ENCODE measurements around the gene TDRD7. TPM values are rescaled to one million over a fixed set of nuclear protein-coding genes. Genes with fewer than 3 reads are reported as not detected.

Gene TDRD7
- total and polyA plus RNA-seq, 8 donors: 6.3 to 17.5 (median 7.4) TPM

DNA sequence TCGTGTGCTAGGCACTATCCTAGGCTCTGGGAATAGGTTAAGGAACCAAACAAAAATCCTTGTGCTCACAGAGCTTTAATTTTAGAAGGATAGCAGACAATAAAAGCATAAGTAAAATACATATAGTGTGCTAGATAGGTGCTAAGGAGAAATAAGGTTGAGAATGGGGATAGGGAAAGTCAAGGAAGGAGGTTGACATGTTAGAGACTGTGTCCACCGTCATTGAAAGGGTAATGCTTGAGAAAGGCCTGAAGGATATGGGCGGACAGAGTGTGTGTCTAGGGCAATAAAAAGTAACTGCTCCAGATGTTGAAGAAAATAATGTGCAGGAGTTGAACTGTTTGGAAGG lies 482 bp upstream of the TDRD7 start:
- Histone ChIP-seq H3K27me3 (no peaks in the 10 kb centered on the region), H3K4me1 (peaks cover 0 to 27% of the 10 kb centered on the region in 2 donors), H3K9me3 (no peaks in the 10 kb centered on the region), H3K4me3 (peak overlapping the region; percentile 98 to 99), H3K36me3 (no peaks in the 10 kb centered on the region), H3K27ac (peak overlapping the region in 1 of 2 donors; percentile 94)
- intact Hi-C loops (cut with DNase I): loop anchor here in 1 of 2 donors (10.0 kb wide), 1 partner anchor 203 kb away; no protein-coding TSS in a partner anchor
- TF ChIP-seq, protein P1, sequence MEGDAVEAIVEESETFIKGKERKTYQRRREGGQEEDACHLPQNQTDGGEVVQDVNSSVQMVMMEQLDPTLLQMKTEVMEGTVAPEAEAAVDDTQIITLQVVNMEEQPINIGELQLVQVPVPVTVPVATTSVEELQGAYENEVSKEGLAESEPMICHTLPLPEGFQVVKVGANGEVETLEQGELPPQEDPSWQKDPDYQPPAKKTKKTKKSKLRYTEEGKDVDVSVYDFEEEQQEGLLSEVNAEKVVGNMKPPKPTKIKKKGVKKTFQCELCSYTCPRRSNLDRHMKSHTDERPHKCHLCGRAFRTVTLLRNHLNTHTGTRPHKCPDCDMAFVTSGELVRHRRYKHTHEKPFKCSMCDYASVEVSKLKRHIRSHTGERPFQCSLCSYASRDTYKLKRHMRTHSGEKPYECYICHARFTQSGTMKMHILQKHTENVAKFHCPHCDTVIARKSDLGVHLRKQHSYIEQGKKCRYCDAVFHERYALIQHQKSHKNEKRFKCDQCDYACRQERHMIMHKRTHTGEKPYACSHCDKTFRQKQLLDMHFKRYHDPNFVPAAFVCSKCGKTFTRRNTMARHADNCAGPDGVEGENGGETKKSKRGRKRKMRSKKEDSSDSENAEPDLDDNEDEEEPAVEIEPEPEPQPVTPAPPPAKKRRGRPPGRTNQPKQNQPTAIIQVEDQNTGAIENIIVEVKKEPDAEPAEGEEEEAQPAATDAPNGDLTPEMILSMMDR (IDR thresholded peaks at IDR 0.05): no peak
- ATAC-seq: no peak
- no peak for DNase-seq

DNA sequence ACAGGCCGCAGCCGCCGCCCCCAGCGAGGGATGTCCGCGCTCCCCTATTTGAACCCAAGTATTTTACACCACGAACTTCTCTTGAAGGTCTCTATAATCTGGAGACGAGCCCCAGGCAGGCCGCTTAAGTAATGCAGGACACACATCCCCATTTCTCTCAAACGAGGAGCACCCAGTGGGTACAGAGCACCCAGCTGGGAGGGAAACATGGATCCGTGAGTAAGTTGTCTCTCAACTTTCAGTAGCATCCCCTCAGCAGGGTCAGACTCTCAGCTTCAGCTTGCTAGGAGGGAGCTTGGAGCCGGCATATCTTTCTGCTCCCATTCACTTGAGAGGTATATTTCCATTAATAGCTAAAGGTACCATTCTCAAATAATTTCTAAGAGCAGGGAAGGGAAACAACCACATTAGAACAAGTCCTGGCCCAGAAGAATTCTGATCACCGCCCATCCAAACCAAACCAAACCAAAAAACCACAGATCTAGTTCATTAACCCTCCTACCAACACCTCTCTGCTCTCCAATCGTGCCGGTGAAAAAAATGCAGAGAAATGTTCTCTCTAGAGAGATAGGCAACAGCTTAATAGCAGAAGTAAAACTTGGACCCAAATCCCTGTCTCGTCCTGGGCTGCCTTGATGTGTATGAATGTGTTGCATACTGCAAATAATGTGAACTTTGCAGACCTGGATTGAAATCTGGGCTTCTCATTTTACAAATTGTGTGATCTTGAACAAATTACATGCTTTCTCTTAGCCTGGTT lies 910 bp downstream of the TDRD7 start:
- no peak for DNase-seq
- peak; percentile 14 for ATAC-seq
- H3K4me1 ChIP-seq: peaks cover 0 to 32% of the 10 kb centered on the region in 2 donors
- H3K27ac ChIP-seq: peak overlapping the region; percentile 85 to 94
- no peaks in the 10 kb centered on the region for H3K36me3 ChIP-seq
- H3K9me3 ChIP-seq: no peaks in the 10 kb centered on the region
- H3K4me3 ChIP-seq: peak overlapping the region; percentile 98 to 99
- TF ChIP-seq, protein P1 (IDR thresholded peaks at IDR 0.05): no peak
- H3K27me3 ChIP-seq: no peaks in the 10 kb centered on the region
- intact Hi-C loops (cut with DNase I): loop anchor here in 1 of 2 donors (10.0 kb wide), 1 partner anchor 202 kb away; no protein-coding TSS in a partner anchor

DNA sequence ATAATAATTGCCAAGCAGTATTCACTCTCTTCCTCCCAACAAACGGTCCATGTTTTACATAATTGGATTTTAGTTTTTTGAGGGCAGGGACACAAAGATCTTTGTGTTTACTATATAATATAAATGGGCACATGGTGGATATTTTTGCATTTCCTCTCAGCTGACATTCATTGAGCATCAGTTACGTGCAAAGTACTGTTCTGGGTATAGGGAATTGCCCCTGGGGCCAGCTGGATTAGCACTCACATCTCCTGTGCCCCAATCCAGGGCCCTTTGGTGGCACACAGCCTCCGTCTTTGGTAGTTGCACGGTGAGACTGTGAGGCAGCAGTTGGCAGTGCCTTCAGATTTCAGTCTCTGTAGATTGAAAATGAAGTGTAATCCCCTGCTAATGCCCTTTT lies 1.6 kb downstream of the TDRD7 start:
- Histone ChIP-seq H3K4me1 (peaks cover 0 to 38% of the 10 kb centered on the region in 2 donors), H3K36me3 (no peaks in the 10 kb centered on the region), H3K4me3 (peak overlapping the region in 1 of 2 donors; percentile 99), H3K27me3 (no peaks in the 10 kb centered on the region), H3K9me3 (no peaks in the 10 kb centered on the region), H3K27ac (peak overlapping the region in 1 of 2 donors; percentile 94)
- TF ChIP-seq, protein P1 (IDR thresholded peaks at IDR 0.05): no peak
- ATAC-seq (no peak), DNase-seq (no peak)
- intact Hi-C loops (cut with DNase I): loop anchor here in 1 of 2 donors (10.0 kb wide), 1 partner anchor 201 kb away; no protein-coding TSS in a partner anchor

DNA sequence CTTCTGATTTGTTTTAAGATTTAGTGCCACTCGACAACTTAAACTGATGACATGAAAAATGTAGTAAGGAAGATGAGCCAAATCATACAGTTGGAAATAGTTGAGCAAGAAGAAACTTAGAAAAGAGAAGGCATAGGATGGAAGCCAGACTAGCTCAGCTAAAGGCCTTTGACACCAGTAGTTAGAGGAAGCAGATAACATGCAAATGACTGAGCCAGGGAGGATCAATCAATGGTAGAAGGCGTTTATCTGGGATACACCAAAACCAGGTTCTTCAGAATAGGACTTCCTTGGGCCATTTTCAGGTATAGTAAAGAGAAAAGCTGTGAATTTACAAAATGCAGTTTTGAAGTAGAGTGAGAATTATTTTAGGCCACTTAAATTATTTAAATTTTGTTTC lies 3.2 kb downstream of the TDRD7 start:
- no peaks in the 10 kb centered on the region for H3K36me3 ChIP-seq
- no peak for ATAC-seq
- no peak overlapping the region for H3K27ac ChIP-seq
- TF ChIP-seq, protein P1 (IDR thresholded peaks at IDR 0.05): no peak
- no peaks in the 10 kb centered on the region for H3K27me3 ChIP-seq
- peaks cover 0 to 52% of the 10 kb centered on the region in 2 donors for H3K4me1 ChIP-seq
- intact Hi-C loops (cut with DNase I): loop anchor here in 1 of 2 donors (10.0 kb wide), 1 partner anchor 200 kb away; no protein-coding TSS in a partner anchor
- no peak for DNase-seq
- no peak overlapping the region for H3K4me3 ChIP-seq
- H3K9me3 ChIP-seq: no peaks in the 10 kb centered on the region

DNA sequence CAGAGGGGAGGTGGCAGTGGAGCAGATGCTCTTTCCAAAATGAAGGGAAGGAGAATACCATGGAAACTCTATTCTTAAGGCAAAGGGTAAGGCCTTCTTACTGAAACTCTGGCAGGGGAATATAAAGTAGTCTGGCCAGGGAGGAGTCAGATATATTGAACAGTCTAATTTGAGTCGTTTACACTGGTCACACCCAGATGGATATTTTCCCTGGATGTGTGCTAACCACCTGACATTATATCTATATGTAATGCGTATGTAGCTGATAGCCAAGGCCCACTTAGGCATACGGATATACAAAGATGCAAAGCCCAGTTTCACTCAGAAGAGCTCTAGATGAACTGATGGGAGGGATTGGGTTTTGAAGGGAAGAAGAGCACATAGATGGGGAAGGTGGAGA lies 7.0 kb downstream of the TDRD7 start:
- ATAC-seq (no peak), DNase-seq (no peak)
- Histone ChIP-seq H3K4me1 (peaks cover 0 to 38% of the 10 kb centered on the region in 2 donors), H3K36me3 (no peaks in the 10 kb centered on the region), H3K4me3 (no peak overlapping the region), H3K9me3 (no peaks in the 10 kb centered on the region), H3K27ac (no peak overlapping the region), H3K27me3 (no peaks in the 10 kb centered on the region)
- intact Hi-C loops (cut with DNase I): loop anchor here in 1 of 2 donors (10.0 kb wide), 1 partner anchor 196 kb away; no protein-coding TSS in a partner anchor
- TF ChIP-seq, protein P1 (IDR thresholded peaks at IDR 0.05): no peak

Measured in left lung (tissue), 10 donors.